NCI-H345 (cell line): ENCODE results near the gene MMP25.
A peak's percentile ranks its signal among the peaks of the same experiment; 100 is the strongest.

Source experiments
- DNase-seq: peaks from one replicate; lab custom pipeline; 2025; lab: John Stamatoyannopoulos, UW

Gene MMP25

DNA sequence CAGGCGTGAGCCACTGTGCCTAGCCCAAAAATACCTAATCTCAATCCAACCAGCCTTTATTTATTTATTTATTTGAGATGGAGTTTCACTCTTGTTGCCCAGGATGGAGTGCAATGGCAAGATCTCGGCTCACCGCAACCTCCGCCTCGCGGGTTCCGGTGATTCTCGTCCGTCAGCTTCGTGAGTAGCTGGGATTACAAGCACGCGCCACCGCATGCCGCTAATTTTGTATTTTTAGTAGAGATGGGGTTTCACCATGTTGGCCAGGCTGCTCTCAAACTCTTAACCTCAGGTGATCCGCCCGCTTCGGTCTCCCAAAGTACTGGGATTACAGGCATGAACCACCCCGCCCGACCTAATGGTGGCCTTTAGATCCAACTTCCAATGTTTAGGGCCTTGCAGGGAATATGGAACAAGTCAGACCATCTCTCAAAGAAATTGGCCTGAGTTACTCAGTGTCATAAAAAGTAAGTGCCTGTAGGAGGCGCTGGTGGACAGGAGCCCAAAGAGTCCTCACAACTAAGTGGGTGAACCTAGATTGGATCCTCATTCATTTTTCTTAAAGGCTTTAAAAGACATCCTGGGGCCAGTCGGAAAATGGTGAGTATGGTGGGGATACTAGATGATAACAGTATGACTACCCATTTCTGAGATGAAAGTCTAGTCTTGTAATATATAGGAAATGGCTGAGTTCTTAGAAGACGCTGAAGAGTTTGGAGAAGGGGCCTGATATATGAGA lies 48.1 kb downstream of the MMP25 start:
- DNase-seq, result peak; percentile 8

DNA sequence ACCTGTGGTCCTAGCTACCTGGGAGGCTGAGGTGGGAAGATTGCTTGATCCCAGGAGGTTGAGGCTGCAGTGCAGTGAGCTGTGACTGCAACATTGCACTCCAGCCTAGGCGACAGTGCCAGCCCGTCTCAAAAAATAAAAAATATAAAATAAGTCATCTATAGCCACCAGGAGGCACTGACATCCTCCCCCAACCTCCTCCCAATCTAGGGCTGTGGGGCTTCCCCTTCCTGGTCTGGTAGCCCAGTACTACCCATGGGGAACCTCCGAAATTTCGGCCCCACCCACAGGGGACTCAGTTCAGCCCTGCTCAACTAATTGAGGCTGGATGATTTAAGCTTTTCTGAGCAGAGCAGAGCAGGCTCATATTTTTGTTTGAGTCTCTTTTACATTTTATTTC lies 49.5 kb downstream of the MMP25 start:
- DNase-seq, result no peak

GRCh38 chr16:3096362-3096761 lies 50.0 kb downstream of the MMP25 start:
- DNase-seq, result no peak

DNA sequence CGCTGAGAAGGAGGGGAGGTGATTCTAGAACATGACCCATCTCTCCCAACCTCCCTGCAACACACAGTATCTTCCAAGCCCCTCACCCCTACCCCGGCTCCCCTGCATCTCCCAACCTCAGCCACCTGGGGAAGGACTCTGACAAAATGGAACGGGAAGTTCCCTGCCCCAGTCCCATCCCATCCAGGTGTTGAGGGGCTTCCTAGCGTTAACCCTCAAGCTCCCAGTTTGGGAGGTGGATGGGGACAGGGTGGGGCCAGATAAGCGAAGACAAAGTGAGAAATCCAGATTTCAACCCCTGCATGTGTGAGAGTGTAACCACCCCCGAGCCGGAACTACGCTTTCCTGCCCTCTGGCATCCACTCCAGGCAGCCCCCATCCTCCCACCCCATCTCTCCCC lies 50.9 kb downstream of the MMP25 start:
- no peak for DNase-seq

DNA sequence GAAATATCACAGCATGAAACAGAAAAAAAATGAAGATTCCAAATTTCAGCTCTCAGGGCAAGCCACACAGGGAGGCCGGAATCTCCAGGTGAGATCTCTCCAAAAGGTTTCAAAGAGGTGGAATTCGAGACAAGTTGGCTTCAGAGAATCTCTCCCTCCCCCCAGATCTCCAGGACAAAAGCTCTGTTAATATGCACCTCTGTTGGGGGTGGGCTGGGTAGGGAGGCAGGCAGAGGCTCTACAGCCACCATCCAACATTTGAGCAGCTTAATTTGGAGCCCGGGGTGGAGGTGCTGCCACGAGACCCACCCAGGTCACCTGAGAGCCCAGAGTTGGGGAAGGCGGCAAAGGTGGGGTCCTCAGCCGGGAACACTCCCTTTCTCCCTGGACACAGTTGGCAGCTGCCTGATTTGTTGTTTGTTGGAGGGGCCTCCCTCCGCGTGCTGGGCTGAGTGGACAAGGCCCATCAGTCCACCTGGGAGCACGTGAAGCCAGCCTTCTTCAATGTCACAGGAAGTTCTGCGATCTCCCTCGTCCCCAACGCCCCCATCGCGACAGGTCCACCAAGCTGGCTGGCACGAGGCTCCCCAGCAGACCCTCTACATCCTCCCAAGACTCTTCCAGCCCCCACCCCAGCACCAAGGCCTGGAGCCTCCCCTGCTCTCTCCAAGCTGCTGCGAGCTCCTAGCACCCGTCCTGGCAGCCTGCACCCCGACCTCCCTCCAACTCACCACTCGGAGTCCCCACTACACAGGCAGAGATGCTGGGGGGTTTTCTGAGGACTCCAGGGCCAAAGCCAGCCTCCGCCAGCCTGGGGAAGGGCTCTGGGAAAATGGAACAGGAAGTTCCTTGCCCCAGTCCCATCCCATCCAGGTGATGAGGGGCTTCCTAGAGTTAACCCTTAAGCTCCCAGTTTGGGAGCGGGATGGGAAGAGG lies 52.4 kb downstream of the MMP25 start, which contains the start of gene ZSCAN10:
TSS of gene ZSCAN10 (minus strand) at position 836 of the 936 bp plus-strand sequence. CDS start 6,357 bp downstream, outside the sequence.
- DNase-seq, result no peak

DNA sequence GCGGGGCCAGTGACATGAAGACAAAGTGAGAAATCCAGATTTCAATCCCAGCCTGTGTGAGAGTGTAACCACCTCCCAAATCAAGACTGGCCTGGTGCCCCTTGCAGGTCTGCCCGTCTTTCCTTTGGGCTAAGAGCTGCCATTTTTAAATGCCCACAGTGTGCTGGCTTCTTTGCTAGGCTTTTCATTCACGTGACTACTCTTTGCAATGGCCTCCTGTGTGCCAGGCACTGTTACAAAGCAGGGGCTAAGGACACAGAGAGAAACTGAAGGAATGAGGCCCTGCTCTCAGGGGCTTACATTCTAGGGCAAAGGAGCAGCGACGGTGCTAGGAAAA lies 53.0 kb downstream of the MMP25 start:
- no peak for DNase-seq

GRCh38 chr16:3099732-3100499 lies 53.6 kb downstream of the MMP25 start:
- DNase-seq, result peak; percentile 64

DNA sequence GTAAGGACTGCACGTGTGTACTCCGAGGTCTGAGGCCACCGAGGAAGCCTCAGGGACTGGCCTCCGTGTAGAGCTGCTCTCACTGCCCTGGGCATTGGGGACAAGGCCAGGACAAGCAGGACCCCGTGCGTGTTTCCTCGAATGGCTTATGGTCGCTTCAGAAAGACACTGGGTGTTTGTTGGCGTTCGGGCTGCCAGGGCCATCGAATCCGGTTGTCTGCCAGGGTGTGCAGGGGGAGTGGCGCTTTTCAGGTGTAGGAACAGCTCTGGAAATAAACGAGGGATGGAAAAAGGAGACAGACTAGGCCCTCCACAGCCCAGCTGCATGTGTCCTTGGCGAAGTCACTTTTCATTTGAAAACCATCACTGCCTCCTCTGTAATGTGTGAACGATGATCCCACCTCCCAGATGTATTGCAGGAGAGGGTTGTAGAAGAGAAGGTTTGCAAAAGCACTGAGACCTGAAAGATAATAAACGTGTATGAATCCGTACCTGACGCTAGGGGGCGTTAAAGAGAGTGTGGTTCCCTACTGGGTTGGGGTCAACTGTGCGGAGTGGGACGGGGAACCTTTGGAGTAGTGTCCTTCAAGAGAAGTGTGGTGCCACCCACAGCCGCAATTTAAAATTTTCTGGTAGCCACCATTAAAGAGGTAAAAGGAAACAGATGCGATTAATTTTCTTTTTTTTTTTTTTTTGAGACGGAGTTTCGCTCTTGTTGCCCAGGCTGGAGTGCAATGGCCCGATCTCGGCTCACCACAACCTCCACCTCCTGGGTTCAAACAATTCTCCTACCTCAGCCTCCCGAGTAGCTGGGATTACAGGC lies 54.9 kb downstream of the MMP25 start:
- no peak for DNase-seq

- peak; percentile 60 for DNase-seq
Observed at GRCh38 chr16:3101841-3102470, 55.6 kb downstream of the MMP25 start.

- DNase-seq, result peak; percentile 95
Observed at GRCh38 chr16:3106205-3106928, 60.0 kb downstream of the MMP25 start.
